A549 (cell line): ENCODE data around the gene OR52E5. TPM values are rescaled to one million over a fixed set of nuclear protein-coding genes. Genes with fewer than 3 reads are reported as not detected.
A peak's percentile ranks its signal among the peaks of the same experiment; 100 is the strongest.

Experiments
- ATAC-seq, 2 experiments: fragments of 200-7000 bp in 1 of 2; fragments of >200 bp in 1 of 2; cut with Nextera tagmentation in 1 of 2; cut with Tn5 transposase in 1 of 2; 3 replicates each; pipeline versions ENCODE4 v1.8.0 to v1.9.1; 2018 to 2020; ENCODE audit warnings: mild to moderate bottlenecking in 1 of 2, moderate library complexity in 1 of 2
- CTCF ChIA-PET: fragments of 300-600 bp; sonication (Branson Sonifier 250); formaldehyde crosslinking; extraction: SDS; loops from one replicate; lab custom pipeline; 2021; ENCODE audit warnings: antibody characterized with exemption, inconsistent platforms; lab: Yijun Ruan, JAX
- POLR2A ChIA-PET: fragments of 350-600 bp; formaldehyde crosslinking; extraction: SDS; loops from one replicate; lab custom pipeline; 2021; ENCODE audit warnings: antibody characterized with exemption, inconsistent platforms; lab: Yijun Ruan, JAX
- DNase-seq, 2 experiments: peaks; one replicate each; pipeline versions ENCODE4 v3.0.0 to v3.0.0-alpha.2; 2011 to 2016; ENCODE audit warnings: low read depth in 1 of 2, low spot score in 1 of 2
- FAIRE-seq: peaks from 2 replicates; lab custom pipeline; 2011; peaks lifted over from hg19 to GRCh38; lab: Jason Lieb, UNC
- H3K27ac ChIP-seq, 2 experiments: fragments of >200 bp; sonication (Bioruptor Twin); formaldehyde crosslinking; 3 replicates each; pipeline ENCODE4 v1.5.1; 2016 to 2017
- H3K4me1 ChIP-seq: fragments of >200 bp; sonication (Bioruptor Twin); formaldehyde crosslinking; 3 replicates; pipeline ENCODE4 v1.6.1; 2016
- H3K4me2 ChIP-seq: fragments of >200 bp; sonication (Bioruptor Twin); formaldehyde crosslinking; 3 replicates; pipeline ENCODE4 v1.6.1; 2016
- H3K4me3 ChIP-seq: fragments of >200 bp; sonication (Bioruptor Twin); formaldehyde crosslinking; 3 replicates; pipeline ENCODE4 v1.5.1; 2016
- H3K9me3 ChIP-seq: fragments of >200 bp; sonication (Bioruptor Twin); formaldehyde crosslinking; 3 replicates; pipeline ENCODE4 v1.6.1; 2016
- BHLHE40 ChIP-seq: IDR thresholded peaks from 2 replicates; pipeline ENCODE4 v1.6.1; 2012; ENCODE audit warnings: low read depth, low read length, inconsistent platforms
- CBX2 ChIP-seq: fragments of 200-600 bp; sonication (generic); IDR thresholded peaks from 2 replicates; pipeline ENCODE4 v1.6.1; 2016; ENCODE audit warnings: low read depth, mild to moderate bottlenecking, borderline replicate concordance
- CHD4 ChIP-seq: fragments of 200-600 bp; sonication (generic); IDR thresholded peaks from 2 replicates; pipeline ENCODE4 v1.6.1; 2016; ENCODE audit warnings: antibody characterized with exemption, mild to moderate bottlenecking, borderline replicate concordance
- E2F6 ChIP-seq: IDR thresholded peaks from 2 replicates; pipeline ENCODE4 v1.6.1; 2012; ENCODE audit warnings: low read depth, borderline replicate concordance
- ESRRA ChIP-seq: fragments of 150-350 bp; IDR thresholded peaks from 2 replicates; pipeline ENCODE4 v1.6.1; 2014; ENCODE audit warnings: mild to moderate bottlenecking, low read length, borderline replicate concordance
- GATA3 ChIP-seq: IDR thresholded peaks from 2 replicates; pipeline ENCODE4 v1.6.1; 2012; ENCODE audit warnings: borderline replicate concordance
- HDAC2 ChIP-seq: fragments of 200-600 bp; sonication (generic); IDR thresholded peaks from 2 replicates; pipeline ENCODE4 v1.6.1; 2016
- JUN ChIP-seq, 2 experiments: fragments of >200 bp; sonication (Bioruptor Twin); formaldehyde crosslinking; IDR thresholded peaks; 2 replicates in 1 of 2; 3 replicates in 1 of 2; pipeline ENCODE4 v1.6.1; 2016 to 2017
- KDM5A ChIP-seq: fragments of 200-600 bp; sonication (generic); IDR thresholded peaks from 2 replicates; pipeline ENCODE4 v1.6.1; 2016; ENCODE audit warnings: antibody characterized with exemption, mild to moderate bottlenecking
- MAFK ChIP-seq: fragments of 450-650 bp; IDR thresholded peaks from 2 replicates; pipeline ENCODE4 v1.6.1; 2014; ENCODE audit not compliant: partially characterized antibody
- MAX ChIP-seq: IDR thresholded peaks from 2 replicates; pipeline ENCODE4 v1.6.1; 2012
- MYC ChIP-seq: IDR thresholded peaks from 2 replicates; pipeline ENCODE4 v1.6.1; 2012; ENCODE audit warnings: mild to moderate bottlenecking, inconsistent platforms, low read length, improper control_type of control experiment, borderline replicate concordance
- NFE2L2 ChIP-seq: fragments of 150-350 bp; conservative IDR thresholded peaks from 2 replicates; pipeline ENCODE4 v1.6.1; 2014; ENCODE audit warnings: low read length
- PHF8 ChIP-seq: fragments of 200-600 bp; sonication (generic); IDR thresholded peaks from 2 replicates; pipeline ENCODE4 v1.6.1; 2016; ENCODE audit warnings: low read depth, mild to moderate bottlenecking, antibody characterized with exemption, moderate library complexity, borderline replicate concordance
- POLR2AphosphoS2 ChIP-seq: conservative IDR thresholded peaks from 2 replicates; pipeline ENCODE4 v1.6.1; 2012; ENCODE audit warnings: low read length, improper control_type of control experiment, inconsistent platforms
- RCOR1 ChIP-seq: fragments of 150-350 bp; IDR thresholded peaks from 2 replicates; pipeline ENCODE4 v1.6.1; 2014; ENCODE audit warnings: antibody characterized with exemption, low read length, low read depth
- RFX5 ChIP-seq: fragments of 450-650 bp; IDR thresholded peaks from 2 replicates; pipeline ENCODE4 v1.7.1; 2014; ENCODE audit warnings: antibody characterized with exemption, mild to moderate bottlenecking, moderate library complexity
- RNF2 ChIP-seq: fragments of 200-600 bp; sonication (generic); IDR thresholded peaks from 2 replicates; pipeline ENCODE4 v1.6.1; 2016; ENCODE audit warnings: low read depth, mild to moderate bottlenecking, antibody characterized with exemption, moderate library complexity, borderline replicate concordance
- SMC3 ChIP-seq: fragments of >200 bp; sonication (Bioruptor Twin); formaldehyde crosslinking; IDR thresholded peaks from 3 replicates; pipeline ENCODE4 v1.6.1; 2018; ENCODE audit warnings: inconsistent platforms
- SREBF2 ChIP-seq: fragments of 450-650 bp; IDR thresholded peaks from 2 replicates; pipeline ENCODE4 v1.6.1; 2014; ENCODE audit warnings: mild to moderate bottlenecking, moderate library complexity
- TFCP2L1 ChIP-seq: fragments of 250-450 bp; sonication (Bioruptor Pico); IDR thresholded peaks from 2 replicates; pipeline ENCODE4 v1.5.0; 2021; ENCODE audit warnings: mild to moderate bottlenecking
- TP53 ChIP-seq: fragments of 250-450 bp; sonication (Bioruptor Pico); IDR thresholded peaks from 2 replicates; pipeline ENCODE4 v1.5.0; 2021; ENCODE audit warnings: mild to moderate bottlenecking, moderate library complexity
- USF2 ChIP-seq: fragments of 450-650 bp; IDR thresholded peaks from 2 replicates; pipeline ENCODE4 v1.6.1; 2014; ENCODE audit warnings: antibody characterized with exemption
- WGBS: methylation state at CpG from one replicate; pipeline ENCODE4 v1.1.6; 2017; ENCODE audit errors: missing lambda C conversion rate; 5-methylcytosine and 5-hydroxymethylcytosine counted together
- polyA plus RNA-seq, 4 experiments: library from polyadenylated mRNA; depleted of rRNA in 3 of 4; stranded (reverse); fragments of >200 nt; fragmentation: RNase III in 1 of 4; extraction: RNeasy Plus Mini Kit Qiagen cat#74134 plus additional on column Dnase treatment in 1 of 4; gene quantifications; 2 replicates in 3 of 4; 3 replicates in 1 of 4; pipeline ENCODE4 v1.2.3, GENCODE V29; 2011 to 2017
- TF ChIP-seq, protein P1 (sequence below): IDR thresholded peaks from 2 replicates; pipeline ENCODE4 v1.6.1; 2012
- TF ChIP-seq, protein P2 (sequence below): fragments of 150-350 bp; IDR thresholded peaks from 2 replicates; pipeline ENCODE4 v1.6.1; 2014; ENCODE audit warnings: low read depth, mild to moderate bottlenecking, low read length
- TF ChIP-seq, protein P3 (sequence below): fragments of >200 bp; sonication (Bioruptor Twin); formaldehyde crosslinking; IDR thresholded peaks from 3 replicates; pipeline ENCODE4 v1.5.1; 2016
- TF ChIP-seq, protein P4 (sequence below): fragments of 200-600 bp; sonication (generic); IDR thresholded peaks from 2 replicates; pipeline ENCODE4 v1.6.1; 2016; ENCODE audit warnings: antibody characterized with exemption, mild to moderate bottlenecking, moderate library complexity

Gene OR52E5
- polyA plus RNA-seq, 2 of the 4 experiments (the other 2 are of a cell fraction) = not detected

DNA sequence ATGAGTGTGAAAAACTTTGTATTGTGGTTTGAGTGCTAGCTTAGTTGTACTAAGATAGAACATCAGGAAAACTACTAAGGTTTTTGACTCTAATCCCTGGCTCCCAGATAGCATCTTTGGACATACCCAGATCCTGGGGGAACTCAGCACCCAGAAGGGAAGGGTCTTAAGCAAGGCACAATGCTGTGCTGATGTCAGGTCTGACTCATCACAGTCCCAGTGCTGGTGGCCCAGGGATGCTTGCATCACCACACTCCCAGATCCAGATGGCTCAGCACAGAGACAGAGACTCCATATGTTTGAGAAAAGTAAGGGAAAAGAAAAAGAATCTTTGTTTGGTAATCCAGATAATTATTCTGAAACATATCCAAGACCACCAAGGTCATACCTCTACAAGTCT lies 30.8 kb downstream of the OR52E5 start:
- DNase-seq = no peak
- POLR2A ChIA-PET = no interaction called here

DNA sequence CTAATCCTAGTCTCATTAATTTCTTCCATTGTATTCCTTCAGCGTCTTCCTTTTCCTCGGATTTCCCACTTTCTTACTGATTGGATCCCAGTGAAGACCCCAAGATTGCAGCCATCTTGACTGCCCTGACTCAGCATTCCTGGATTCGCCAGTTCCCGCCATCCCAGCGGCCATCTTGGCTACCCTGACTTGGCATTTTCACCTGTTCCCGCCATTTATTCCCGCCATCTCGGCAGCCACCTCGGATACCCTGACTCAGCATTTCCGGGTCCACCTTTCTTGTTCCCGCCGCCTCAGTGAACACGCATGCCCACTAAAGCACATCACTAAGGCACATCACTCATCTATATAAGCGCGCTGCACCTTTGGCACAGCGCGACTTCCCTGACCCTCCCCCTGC lies 35.3 kb downstream of the OR52E5 start:
- 69% methylated on average over 17 of the region's 17 CpGs for WGBS

More for the DNA sequence above, 30.8 kb downstream of the OR52E5 start:
- no peak overlapping the region for H3K4me3 ChIP-seq
- H3K9me3 ChIP-seq = no peaks in the 10 kb centered on the region
- H3K4me1 ChIP-seq = no peaks in the 10 kb centered on the region
- FAIRE-seq = no peak
- CTCF ChIA-PET = no interaction called here
- TF ChIP-seq RNF2 (no peak), KDM5A (no peak), MAX (no peak), TP53 (CRISPR knock-in tag) (no peak), TFCP2L1 (CRISPR knock-in tag) (no peak), E2F6 (no peak), HDAC2 (no peak), ESRRA (no peak), RCOR1 (no peak), JUN (IDR thresholded peaks at IDR 0.05) (no peak), NFE2L2 (no peak)
- TF ChIP-seq, protein P1, sequence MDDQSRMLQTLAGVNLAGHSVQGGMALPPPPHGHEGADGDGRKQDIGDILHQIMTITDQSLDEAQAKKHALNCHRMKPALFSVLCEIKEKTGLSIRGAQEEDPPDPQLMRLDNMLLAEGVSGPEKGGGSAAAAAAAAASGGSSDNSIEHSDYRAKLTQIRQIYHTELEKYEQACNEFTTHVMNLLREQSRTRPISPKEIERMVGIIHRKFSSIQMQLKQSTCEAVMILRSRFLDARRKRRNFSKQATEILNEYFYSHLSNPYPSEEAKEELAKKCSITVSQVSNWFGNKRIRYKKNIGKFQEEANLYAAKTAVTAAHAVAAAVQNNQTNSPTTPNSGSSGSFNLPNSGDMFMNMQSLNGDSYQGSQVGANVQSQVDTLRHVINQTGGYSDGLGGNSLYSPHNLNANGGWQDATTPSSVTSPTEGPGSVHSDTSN = no peak
- TF ChIP-seq, protein P2, sequence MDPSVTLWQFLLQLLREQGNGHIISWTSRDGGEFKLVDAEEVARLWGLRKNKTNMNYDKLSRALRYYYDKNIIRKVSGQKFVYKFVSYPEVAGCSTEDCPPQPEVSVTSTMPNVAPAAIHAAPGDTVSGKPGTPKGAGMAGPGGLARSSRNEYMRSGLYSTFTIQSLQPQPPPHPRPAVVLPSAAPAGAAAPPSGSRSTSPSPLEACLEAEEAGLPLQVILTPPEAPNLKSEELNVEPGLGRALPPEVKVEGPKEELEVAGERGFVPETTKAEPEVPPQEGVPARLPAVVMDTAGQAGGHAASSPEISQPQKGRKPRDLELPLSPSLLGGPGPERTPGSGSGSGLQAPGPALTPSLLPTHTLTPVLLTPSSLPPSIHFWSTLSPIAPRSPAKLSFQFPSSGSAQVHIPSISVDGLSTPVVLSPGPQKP = no peak
- TF ChIP-seq, protein P3, sequence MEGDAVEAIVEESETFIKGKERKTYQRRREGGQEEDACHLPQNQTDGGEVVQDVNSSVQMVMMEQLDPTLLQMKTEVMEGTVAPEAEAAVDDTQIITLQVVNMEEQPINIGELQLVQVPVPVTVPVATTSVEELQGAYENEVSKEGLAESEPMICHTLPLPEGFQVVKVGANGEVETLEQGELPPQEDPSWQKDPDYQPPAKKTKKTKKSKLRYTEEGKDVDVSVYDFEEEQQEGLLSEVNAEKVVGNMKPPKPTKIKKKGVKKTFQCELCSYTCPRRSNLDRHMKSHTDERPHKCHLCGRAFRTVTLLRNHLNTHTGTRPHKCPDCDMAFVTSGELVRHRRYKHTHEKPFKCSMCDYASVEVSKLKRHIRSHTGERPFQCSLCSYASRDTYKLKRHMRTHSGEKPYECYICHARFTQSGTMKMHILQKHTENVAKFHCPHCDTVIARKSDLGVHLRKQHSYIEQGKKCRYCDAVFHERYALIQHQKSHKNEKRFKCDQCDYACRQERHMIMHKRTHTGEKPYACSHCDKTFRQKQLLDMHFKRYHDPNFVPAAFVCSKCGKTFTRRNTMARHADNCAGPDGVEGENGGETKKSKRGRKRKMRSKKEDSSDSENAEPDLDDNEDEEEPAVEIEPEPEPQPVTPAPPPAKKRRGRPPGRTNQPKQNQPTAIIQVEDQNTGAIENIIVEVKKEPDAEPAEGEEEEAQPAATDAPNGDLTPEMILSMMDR = no peak
- TF ChIP-seq, all 56 proteins: peak for 0
- no peak overlapping the region for H3K4me2 ChIP-seq
- peak in 1 of 2 experiments; percentile 56; a peak in 1 of 6 replicates for ATAC-seq
- H3K27ac ChIP-seq = no peak overlapping the region

GRCh38 chr11:5928811-5929210 lies 35.8 kb downstream of the OR52E5 start:
- H3K4me1 ChIP-seq = no peaks in the 10 kb centered on the region
- 47% methylated on average over 15 of the region's 15 CpGs for WGBS
- DNase-seq (no peak), FAIRE-seq (no peak), ATAC-seq (no peak)
- H3K4me3 ChIP-seq = no peak overlapping the region
- H3K9me3 ChIP-seq = peaks cover 5% of the 10 kb centered on the region; the same call in 1 of the 3 replicates
- H3K4me2 ChIP-seq = no peak overlapping the region
- no peak overlapping the region for H3K27ac ChIP-seq
- ChIA-PET CTCF (interaction anchor here (1.0 kb wide), 1 partner anchor 388 kb away, joined by 3 read pairs; no protein-coding TSS in a partner anchor), POLR2A (no interaction called here)
- TF ChIP-seq PHF8 (no peak), BHLHE40 (no peak), POLR2AphosphoS2 (no peak), CBX2 (no peak), USF2 (no peak), CHD4 (no peak), GATA3 (no peak), MYC (no peak), SREBF2 (no peak), RFX5 (no peak)
- TF ChIP-seq, protein P4, sequence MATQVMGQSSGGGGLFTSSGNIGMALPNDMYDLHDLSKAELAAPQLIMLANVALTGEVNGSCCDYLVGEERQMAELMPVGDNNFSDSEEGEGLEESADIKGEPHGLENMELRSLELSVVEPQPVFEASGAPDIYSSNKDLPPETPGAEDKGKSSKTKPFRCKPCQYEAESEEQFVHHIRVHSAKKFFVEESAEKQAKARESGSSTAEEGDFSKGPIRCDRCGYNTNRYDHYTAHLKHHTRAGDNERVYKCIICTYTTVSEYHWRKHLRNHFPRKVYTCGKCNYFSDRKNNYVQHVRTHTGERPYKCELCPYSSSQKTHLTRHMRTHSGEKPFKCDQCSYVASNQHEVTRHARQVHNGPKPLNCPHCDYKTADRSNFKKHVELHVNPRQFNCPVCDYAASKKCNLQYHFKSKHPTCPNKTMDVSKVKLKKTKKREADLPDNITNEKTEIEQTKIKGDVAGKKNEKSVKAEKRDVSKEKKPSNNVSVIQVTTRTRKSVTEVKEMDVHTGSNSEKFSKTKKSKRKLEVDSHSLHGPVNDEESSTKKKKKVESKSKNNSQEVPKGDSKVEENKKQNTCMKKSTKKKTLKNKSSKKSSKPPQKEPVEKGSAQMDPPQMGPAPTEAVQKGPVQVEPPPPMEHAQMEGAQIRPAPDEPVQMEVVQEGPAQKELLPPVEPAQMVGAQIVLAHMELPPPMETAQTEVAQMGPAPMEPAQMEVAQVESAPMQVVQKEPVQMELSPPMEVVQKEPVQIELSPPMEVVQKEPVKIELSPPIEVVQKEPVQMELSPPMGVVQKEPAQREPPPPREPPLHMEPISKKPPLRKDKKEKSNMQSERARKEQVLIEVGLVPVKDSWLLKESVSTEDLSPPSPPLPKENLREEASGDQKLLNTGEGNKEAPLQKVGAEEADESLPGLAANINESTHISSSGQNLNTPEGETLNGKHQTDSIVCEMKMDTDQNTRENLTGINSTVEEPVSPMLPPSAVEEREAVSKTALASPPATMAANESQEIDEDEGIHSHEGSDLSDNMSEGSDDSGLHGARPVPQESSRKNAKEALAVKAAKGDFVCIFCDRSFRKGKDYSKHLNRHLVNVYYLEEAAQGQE = no peak

More for the DNA sequence above, 35.3 kb downstream of the OR52E5 start:
- Histone ChIP-seq H3K4me1 (no peaks in the 10 kb centered on the region), H3K27ac (no peak overlapping the region), H3K4me3 (no peak overlapping the region), H3K9me3 (peaks cover 5% of the 10 kb centered on the region; the same call in 1 of the 3 replicates), H3K4me2 (no peak overlapping the region)
- DNase-seq = no peak
- POLR2A ChIA-PET = no interaction called here
- FAIRE-seq = no peak
- TF ChIP-seq TFCP2L1 (CRISPR knock-in tag) (no peak), MAFK (peak; percentile 86), POLR2AphosphoS2 (no peak), SMC3 (no peak)
- CTCF ChIA-PET = interaction anchor here (1.0 kb wide), 1 partner anchor 388 kb away, joined by 3 read pairs; no protein-coding TSS in a partner anchor
- no peak for ATAC-seq
